Cardiac fibroblast (primary cell): ENCODE results near the gene EYS.

ENCODE experiments used
- DNase-seq, 2 donors: peaks; one replicate each; pipeline versions ENCODE4 v3.0.0 to v3.0.0-alpha.2; 2010; ENCODE audit warnings: low read depth in 2 of 2
- H3K4me3 ChIP-seq, 2 donors: replicated peaks in 1 of 2; 1 replicate in 1 of 2; 2 replicates in 1 of 2; pipeline ENCODE4 v1.5.1; 2011; ENCODE audit warnings: low read depth in 2 of 2, low read length in 2 of 2, mild to moderate bottlenecking in 2 of 2, moderate library complexity in 1 of 2
- CTCF ChIP-seq: IDR thresholded peaks from one replicate; pipeline ENCODE4 v1.5.1; 2011; ENCODE audit warnings: low read depth, mild to moderate bottlenecking, low read length, inconsistent platforms

The EYS gene

GRCh38 chr6:64902596-64902995 is 804.4 kb downstream of the EYS start:
- DNase-seq: no peak
- no peak for TF ChIP-seq CTCF

GRCh38 chr6:64896939-64897338 is 810.1 kb downstream of the EYS start:
- DNase-seq: no peak
- H3K4me3 ChIP-seq: no peak overlapping the region
- no peak for TF ChIP-seq CTCF

More at GRCh38 chr6:64902596-64902995, 804.4 kb downstream of the EYS start:
- H3K4me3 ChIP-seq: no peak overlapping the region

- H3K4me3 ChIP-seq: no peak overlapping the region
- no peak for TF ChIP-seq CTCF
- no peak for DNase-seq
Measured at GRCh38 chr6:64895945-64896344, 811.1 kb downstream of the EYS start.

GRCh38 chr6:64890609-64891008 is 816.4 kb downstream of the EYS start:
- peak; percentile 35 to 64 for DNase-seq
- no peak for TF ChIP-seq CTCF

GRCh38 chr6:64889144-64889543 is 817.9 kb downstream of the EYS start:
- TF ChIP-seq CTCF: no peak
- DNase-seq: no peak
- no peak overlapping the region for H3K4me3 ChIP-seq

More at GRCh38 chr6:64890609-64891008, 816.4 kb downstream of the EYS start:
- H3K4me3 ChIP-seq: no peak overlapping the region

- peak in 1 of 2 donors; percentile 1 for DNase-seq
- TF ChIP-seq CTCF: no peak
- no peak overlapping the region for H3K4me3 ChIP-seq
Measured at GRCh38 chr6:64874776-64875175, 832.2 kb downstream of the EYS start.

- no peak overlapping the region for H3K4me3 ChIP-seq
Measured at GRCh38 chr6:64872633-64873032, 834.4 kb downstream of the EYS start.

More at GRCh38 chr6:64872633-64873032, 834.4 kb downstream of the EYS start:
- no peak for DNase-seq
- TF ChIP-seq CTCF: no peak
